MG63 (cell line): Measurements from ENCODE around the gene FYB2. TPM values are rescaled to one million over a fixed set of nuclear protein-coding genes. Genes with fewer than 3 reads are reported as not detected.
"Not testable (repeated sequence)": the region's sequence is repeated elsewhere in the genome, so short reads cannot be mapped to it uniquely, and the experiment has no call there.

Experiments used
- DNase-seq: peaks from one replicate; pipeline ENCODE4 v3.0.0-alpha.2; 2020
- H3K27me3 ChIP-seq: fragments of 250-450 bp; sonication (Bioruptor Pico); 2 replicates; pipeline ENCODE4 v1.5.1; 2020; ENCODE audit warnings: mild to moderate bottlenecking, moderate library complexity
- H3K36me3 ChIP-seq: fragments of 250-450 bp; sonication (Bioruptor Pico); 2 replicates; pipeline ENCODE4 v1.5.1; 2020; ENCODE audit warnings: mild to moderate bottlenecking, moderate library complexity
- H3K4me3 ChIP-seq: fragments of 250-450 bp; sonication (Bioruptor Pico); 2 replicates; pipeline ENCODE4 v1.5.1; 2020; ENCODE audit warnings: mild to moderate bottlenecking, moderate library complexity
- H3K9me3 ChIP-seq: fragments of 250-450 bp; sonication (Bioruptor Pico); 2 replicates; pipeline ENCODE4 v1.5.1; 2020; ENCODE audit warnings: mild to moderate bottlenecking, moderate library complexity
- total RNA-seq: library from RNA; depleted of rRNA; stranded (reverse); fragments of >200 nt; shearing (Covaris generic); gene quantifications from 2 replicates; pipeline ENCODE4 v1.2.3, GENCODE V29; 2014; ENCODE audit warnings: low replicate concordance

FYB2 gene
- total RNA-seq, 1 experiment from 2014 or later: not detected

GRCh38 chr1:56780128-56780750 lies 39.0 kb downstream of the FYB2 start:
- H3K9me3 ChIP-seq: no peaks in the 10 kb centered on the region
- H3K4me3 ChIP-seq: no peak overlapping the region
- H3K36me3 ChIP-seq: no peaks in the 10 kb centered on the region
- no peak for DNase-seq
- no peaks in the 10 kb centered on the region for H3K27me3 ChIP-seq

- H3K4me3 ChIP-seq: no peak overlapping the region
- H3K9me3 ChIP-seq: no peaks in the 10 kb centered on the region
- DNase-seq: no peak
- no peaks in the 10 kb centered on the region for H3K36me3 ChIP-seq
- no peaks in the 10 kb centered on the region for H3K27me3 ChIP-seq
Observed at GRCh38 chr1:56777972-56778371, 41.2 kb downstream of the FYB2 start.

GRCh38 chr1:56774732-56775131 lies 44.5 kb downstream of the FYB2 start:
- DNase-seq, H3K36me3 ChIP-seq, H3K9me3 ChIP-seq, H3K4me3 ChIP-seq, H3K27me3 ChIP-seq: not testable (repeated sequence)

GRCh38 chr1:56774067-56774609 lies 45.1 kb downstream of the FYB2 start:
- Histone ChIP-seq H3K27me3 (no peaks in the 10 kb centered on the region), H3K9me3 (no peaks in the 10 kb centered on the region), H3K4me3 (no peak overlapping the region), H3K36me3 (no peaks in the 10 kb centered on the region)
- DNase-seq: no peak

GRCh38 chr1:56773341-56774066 lies 45.7 kb downstream of the FYB2 start:
- no peak overlapping the region for H3K4me3 ChIP-seq
- no peaks in the 10 kb centered on the region for H3K9me3 ChIP-seq
- no peak for DNase-seq
- H3K27me3 ChIP-seq: no peaks in the 10 kb centered on the region
- no peaks in the 10 kb centered on the region for H3K36me3 ChIP-seq

- Histone ChIP-seq H3K27me3 (no peaks in the 10 kb centered on the region), H3K4me3 (no peak overlapping the region), H3K36me3 (no peaks in the 10 kb centered on the region), H3K9me3 (no peaks in the 10 kb centered on the region)
- DNase-seq: no peak
Observed at GRCh38 chr1:56771717-56772116, 47.5 kb downstream of the FYB2 start.

GRCh38 chr1:56758794-56759193 lies 60.4 kb downstream of the FYB2 start:
- Histone ChIP-seq H3K36me3 (no peaks in the 10 kb centered on the region), H3K4me3 (no peak overlapping the region), H3K9me3 (no peaks in the 10 kb centered on the region), H3K27me3 (peaks cover 7% of the 10 kb centered on the region; the same call in 1 of the 2 replicates)
- DNase-seq: no peak

- no peak for DNase-seq
- H3K36me3 ChIP-seq: no peaks in the 10 kb centered on the region
- no peak overlapping the region for H3K4me3 ChIP-seq
Observed at GRCh38 chr1:56758135-56758534, 61.1 kb downstream of the FYB2 start.

GRCh38 chr1:56755911-56756310 lies 63.3 kb downstream of the FYB2 start:
- no peak overlapping the region for H3K4me3 ChIP-seq
- H3K9me3 ChIP-seq: no peaks in the 10 kb centered on the region
- no peaks in the 10 kb centered on the region for H3K36me3 ChIP-seq
- peaks cover 7% of the 10 kb centered on the region; the same call in 1 of the 2 replicates for H3K27me3 ChIP-seq
- no peak for DNase-seq

More at GRCh38 chr1:56758135-56758534, 61.1 kb downstream of the FYB2 start:
- Histone ChIP-seq H3K27me3 (peaks cover 7% of the 10 kb centered on the region; the same call in 1 of the 2 replicates), H3K9me3 (no peaks in the 10 kb centered on the region)

- Histone ChIP-seq H3K9me3 (no peaks in the 10 kb centered on the region), H3K4me3 (no peak overlapping the region), H3K27me3 (peaks cover 7% of the 10 kb centered on the region; the same call in 1 of the 2 replicates), H3K36me3 (no peaks in the 10 kb centered on the region)
- DNase-seq: no peak
Observed at GRCh38 chr1:56754708-56755479, 64.3 kb downstream of the FYB2 start.

GRCh38 chr1:56745231-56745630 lies 74.0 kb downstream of the FYB2 start:
- Histone ChIP-seq H3K9me3 (no peaks in the 10 kb centered on the region), H3K36me3 (no peaks in the 10 kb centered on the region), H3K27me3 (peaks cover 2% of the 10 kb centered on the region; the same call in 1 of the 2 replicates), H3K4me3 (no peak overlapping the region)
- DNase-seq: no peak

- H3K9me3 ChIP-seq: no peaks in the 10 kb centered on the region
- no peak overlapping the region for H3K4me3 ChIP-seq
- no peak for DNase-seq
- no peaks in the 10 kb centered on the region for H3K36me3 ChIP-seq
- peaks cover 3% of the 10 kb centered on the region; the same call in 1 of the 2 replicates for H3K27me3 ChIP-seq
Observed at GRCh38 chr1:56728964-56729363, 90.2 kb downstream of the FYB2 start.

- Histone ChIP-seq H3K27me3 (no peaks in the 10 kb centered on the region), H3K9me3 (no peaks in the 10 kb centered on the region), H3K36me3 (no peaks in the 10 kb centered on the region), H3K4me3 (no peak overlapping the region)
- no peak for DNase-seq
Observed at GRCh38 chr1:56726706-56727105, 92.5 kb downstream of the FYB2 start.

GRCh38 chr1:56719171-56719570 lies 100.0 kb downstream of the FYB2 start:
- Histone ChIP-seq H3K27me3 (no peaks in the 10 kb centered on the region), H3K4me3 (no peak overlapping the region)
- no peak for DNase-seq

GRCh38 chr1:56715156-56715555 lies 104.0 kb downstream of the FYB2 start:
- no peaks in the 10 kb centered on the region for H3K36me3 ChIP-seq
- no peaks in the 10 kb centered on the region for H3K27me3 ChIP-seq
- H3K9me3 ChIP-seq: no peaks in the 10 kb centered on the region
- DNase-seq: no peak
- H3K4me3 ChIP-seq: no peak overlapping the region

More at GRCh38 chr1:56719171-56719570, 100.0 kb downstream of the FYB2 start:
- Histone ChIP-seq H3K9me3 (no peaks in the 10 kb centered on the region), H3K36me3 (no peaks in the 10 kb centered on the region)

GRCh38 chr1:56713112-56713511 lies 106.1 kb downstream of the FYB2 start:
- no peak overlapping the region for H3K4me3 ChIP-seq
- DNase-seq: no peak
- H3K9me3 ChIP-seq: no peaks in the 10 kb centered on the region
- no peaks in the 10 kb centered on the region for H3K36me3 ChIP-seq
- H3K27me3 ChIP-seq: no peaks in the 10 kb centered on the region

- no peak for DNase-seq
- H3K9me3 ChIP-seq: no peaks in the 10 kb centered on the region
- H3K27me3 ChIP-seq: no peaks in the 10 kb centered on the region
- no peaks in the 10 kb centered on the region for H3K36me3 ChIP-seq
- H3K4me3 ChIP-seq: no peak overlapping the region
Observed at GRCh38 chr1:56712150-56712549, 107.1 kb downstream of the FYB2 start.
